ENCODE results near the gene DMC1.

Gene DMC1

DNA sequence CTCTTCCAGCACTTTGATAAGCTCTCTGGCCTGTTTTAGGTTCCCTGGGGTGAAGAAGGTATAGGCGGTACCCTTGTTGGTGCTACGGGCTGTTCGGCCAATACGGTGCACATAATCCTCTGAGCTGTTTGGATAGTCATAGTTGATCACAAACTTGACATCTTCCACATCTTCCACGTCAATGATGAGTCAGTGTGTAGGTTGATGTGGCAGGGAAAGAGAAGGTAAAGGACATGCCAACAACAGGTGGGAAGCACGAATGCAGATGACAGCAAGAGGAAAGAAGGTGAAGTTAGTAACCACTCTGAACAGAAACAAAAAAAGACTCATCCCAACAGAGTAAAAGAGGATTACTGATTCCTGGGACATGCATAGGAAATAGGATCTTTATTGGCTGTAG lies 82.0 kb downstream of the DMC1 start:
- FAIRE-seq, result no peak
- TF ChIP-seq, protein P1, sequence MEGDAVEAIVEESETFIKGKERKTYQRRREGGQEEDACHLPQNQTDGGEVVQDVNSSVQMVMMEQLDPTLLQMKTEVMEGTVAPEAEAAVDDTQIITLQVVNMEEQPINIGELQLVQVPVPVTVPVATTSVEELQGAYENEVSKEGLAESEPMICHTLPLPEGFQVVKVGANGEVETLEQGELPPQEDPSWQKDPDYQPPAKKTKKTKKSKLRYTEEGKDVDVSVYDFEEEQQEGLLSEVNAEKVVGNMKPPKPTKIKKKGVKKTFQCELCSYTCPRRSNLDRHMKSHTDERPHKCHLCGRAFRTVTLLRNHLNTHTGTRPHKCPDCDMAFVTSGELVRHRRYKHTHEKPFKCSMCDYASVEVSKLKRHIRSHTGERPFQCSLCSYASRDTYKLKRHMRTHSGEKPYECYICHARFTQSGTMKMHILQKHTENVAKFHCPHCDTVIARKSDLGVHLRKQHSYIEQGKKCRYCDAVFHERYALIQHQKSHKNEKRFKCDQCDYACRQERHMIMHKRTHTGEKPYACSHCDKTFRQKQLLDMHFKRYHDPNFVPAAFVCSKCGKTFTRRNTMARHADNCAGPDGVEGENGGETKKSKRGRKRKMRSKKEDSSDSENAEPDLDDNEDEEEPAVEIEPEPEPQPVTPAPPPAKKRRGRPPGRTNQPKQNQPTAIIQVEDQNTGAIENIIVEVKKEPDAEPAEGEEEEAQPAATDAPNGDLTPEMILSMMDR (IDR thresholded peaks at IDR 0.05; ENCODE audit: insufficient read depth, missing control alignments), result no peak
- no peak for DNase-seq (ENCODE audit: insufficient read length, low spot score)

DNA sequence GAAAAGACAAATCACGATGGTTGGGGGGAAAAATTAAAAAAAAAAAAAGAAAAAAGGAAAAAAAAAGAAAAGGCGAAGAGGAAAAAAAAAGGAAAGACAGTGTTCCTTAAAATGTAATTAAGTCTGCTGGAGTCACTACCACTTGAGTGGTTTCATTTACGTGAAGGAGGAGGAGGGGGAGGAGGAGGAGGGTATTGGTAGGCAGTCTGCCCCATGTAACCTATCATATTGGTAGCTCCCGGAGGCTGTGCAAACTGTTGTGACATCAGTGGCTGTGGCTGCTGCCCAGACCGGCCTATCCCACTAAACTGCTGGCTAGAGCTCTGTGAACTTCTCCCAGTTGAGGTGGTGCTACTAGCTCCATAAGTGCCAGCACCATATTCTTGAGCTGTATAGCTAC lies 84.2 kb downstream of the DMC1 start:
- DNase-seq (ENCODE audit: insufficient read length, low spot score), result no peak
- TF ChIP-seq, protein P1 (IDR thresholded peaks at IDR 0.05; ENCODE audit: insufficient read depth, missing control alignments), result no peak
- no peak for FAIRE-seq

DNA sequence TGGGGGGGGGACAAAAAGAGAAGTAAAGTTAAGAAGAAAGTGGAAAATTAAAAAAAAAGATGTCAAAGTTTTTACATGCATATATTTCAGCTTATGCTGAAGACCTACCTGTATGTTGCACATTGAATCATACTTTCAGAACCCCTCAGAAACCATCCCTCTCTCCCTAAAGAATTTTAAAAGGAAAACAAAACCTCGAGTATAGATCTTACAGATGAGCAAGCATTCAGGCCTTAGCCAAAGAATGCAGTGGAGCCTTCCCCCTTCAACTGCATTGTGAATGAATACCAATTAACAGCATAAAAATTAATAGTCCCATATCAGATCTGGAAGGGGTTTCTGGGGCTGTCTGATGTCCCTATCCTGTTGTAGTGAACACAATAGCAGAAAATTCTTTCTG lies 85.7 kb downstream of the DMC1 start:
- FAIRE-seq (no peak), DNase-seq (ENCODE audit: insufficient read length, low spot score) (no peak)
- TF ChIP-seq, protein P1 (IDR thresholded peaks at IDR 0.05; ENCODE audit: insufficient read depth, missing control alignments), result no peak

DNA sequence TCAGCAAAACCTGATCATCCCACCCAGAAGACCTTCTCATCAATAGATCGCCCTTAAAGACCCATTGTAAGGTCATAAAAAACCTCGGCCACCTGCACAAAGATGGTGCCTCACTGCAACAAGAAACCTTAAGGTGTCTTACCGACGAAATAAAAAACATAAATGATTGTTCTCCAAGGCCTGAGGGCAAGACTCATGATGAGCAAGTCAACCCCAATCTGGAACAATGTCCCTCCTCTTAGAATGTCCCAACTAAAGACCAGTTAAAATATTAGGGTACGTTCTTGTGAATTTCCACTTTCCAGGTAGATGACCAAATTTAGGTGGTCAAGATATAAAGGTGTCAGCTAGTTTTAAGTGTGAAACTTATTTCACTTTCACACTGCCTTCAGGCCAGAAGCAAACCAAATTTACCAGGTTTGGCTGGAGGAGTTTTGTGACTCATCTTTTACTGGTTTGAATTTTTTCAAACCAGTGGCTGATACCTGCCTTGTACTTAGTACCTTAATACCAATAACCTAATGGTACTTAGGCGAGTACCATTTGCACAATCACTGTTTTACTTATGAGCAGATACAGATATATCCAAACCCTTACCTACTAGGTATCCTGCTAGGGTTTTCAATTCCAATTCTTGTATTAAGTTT lies 87.2 kb downstream of the DMC1 start:
- DNase-seq (ENCODE audit: insufficient read length, low spot score), result no peak
- FAIRE-seq, result no peak
- TF ChIP-seq, protein P1 (IDR thresholded peaks at IDR 0.05; ENCODE audit: insufficient read depth, missing control alignments), result no peak

DNA sequence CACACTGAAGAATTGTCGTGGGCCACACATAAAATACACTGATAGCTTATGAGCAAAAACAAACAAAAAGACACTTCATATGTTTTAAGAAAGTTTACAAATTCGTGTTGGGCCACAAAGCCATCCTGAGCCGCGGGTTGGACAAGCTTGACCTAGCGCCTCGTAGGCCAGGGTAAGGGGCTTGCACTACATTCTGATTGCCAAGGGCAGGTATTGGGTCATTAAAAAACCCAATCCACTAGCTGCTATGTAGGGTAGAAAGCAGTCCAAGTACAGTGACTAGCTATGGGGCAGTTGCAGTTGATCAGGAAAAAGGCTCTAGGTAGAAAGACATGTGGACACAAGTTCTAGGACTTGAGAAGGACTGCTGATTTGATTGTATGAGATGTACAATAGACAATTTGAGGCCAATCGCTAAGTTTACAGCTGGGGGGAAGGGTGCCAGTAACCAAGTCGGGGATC lies 88.1 kb downstream of the DMC1 start:
- FAIRE-seq, result no peak
- TF ChIP-seq, protein P1 (IDR thresholded peaks at IDR 0.05; ENCODE audit: insufficient read depth, missing control alignments), result no peak
- no peak for DNase-seq (ENCODE audit: insufficient read length, low spot score)

DNA sequence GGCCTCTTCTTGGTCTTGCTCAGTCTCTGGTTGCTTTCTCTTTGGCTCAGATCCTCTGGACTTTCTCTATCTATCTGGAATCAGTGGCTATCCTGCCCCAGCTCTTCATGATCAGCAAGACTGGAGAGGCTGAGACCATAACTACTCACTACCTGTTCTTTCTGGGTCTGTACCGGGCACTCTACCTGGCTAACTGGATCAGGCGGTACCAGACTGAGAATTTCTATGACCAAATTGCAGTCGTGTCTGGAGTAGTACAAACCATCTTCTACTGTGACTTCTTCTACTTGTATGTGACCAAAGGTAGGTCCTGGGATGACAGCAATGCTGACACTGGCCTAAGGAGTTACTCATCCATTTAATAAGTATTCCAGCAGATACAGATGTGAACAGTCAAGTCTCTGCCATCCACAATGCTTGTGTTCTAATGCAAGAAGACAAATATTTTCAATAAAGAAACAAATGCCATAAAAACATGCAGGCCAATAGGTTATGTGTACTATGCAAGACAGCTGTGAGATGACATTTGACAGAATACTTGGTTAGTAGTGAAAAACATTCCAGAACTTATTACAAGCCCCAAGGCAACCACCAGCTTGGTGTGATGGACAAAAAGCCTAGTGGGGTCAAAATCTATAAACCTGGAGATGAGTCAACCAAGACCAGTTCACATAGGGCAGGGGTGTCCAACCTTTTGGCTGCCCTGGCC lies 88.7 kb downstream of the DMC1 start:
- TF ChIP-seq, protein P1 (IDR thresholded peaks at IDR 0.05; ENCODE audit: insufficient read depth, missing control alignments), result no peak
- FAIRE-seq, result no peak
- DNase-seq (ENCODE audit: insufficient read length, low spot score), result no peak
